ENCODE results near the gene SLF1. TPM values are rescaled to one million over a fixed set of nuclear protein-coding genes. Genes with fewer than 3 reads are reported as not detected.

Gene SLF1
- total and polyA plus RNA-seq, 7 donors = 1.2 to 2.6 (median 1.8) TPM

- intact Hi-C loops (cut with DNase I) = loop anchor here in 1 of 2 donors (10.0 kb wide), 1 partner anchor 170 kb away; no protein-coding TSS in a partner anchor
- Histone ChIP-seq H3K4me3 (no peak overlapping the region), H3K27ac (no peak overlapping the region), H3K27me3 (ENCODE audit: insufficient read depth in 3 of 3, low read length in 2 of 3) (no peaks in the 10 kb centered on the region), H3K36me3 (ENCODE audit: insufficient read depth in 1 of 2, low read depth in 1 of 2) (peaks cover 0 to 8% of the 10 kb centered on the region in 2 donors), H3K4me1 (no peaks in the 10 kb centered on the region), H3K9me3 (no peaks in the 10 kb centered on the region)
- no peak for TF ChIP-seq CTCF (IDR thresholded peaks at IDR 0.05)
- DNase-seq = no peak
- WGBS, 3 donors = 94 to 97% (median 96%) methylated on average over 2 of the region's 2 CpGs
- ATAC-seq = no peak
Observed at GRCh38 chr5:94694671-94695070, 76.2 kb downstream of the SLF1 start.

GRCh38 chr5:94698197-94698596, 79.7 kb downstream of the SLF1 start:
- ATAC-seq (no peak), DNase-seq (no peak)
- Histone ChIP-seq H3K36me3 (ENCODE audit: insufficient read depth in 1 of 2, low read depth in 1 of 2) (peaks cover 0 to 4% of the 10 kb centered on the region in 2 donors), H3K4me1 (no peaks in the 10 kb centered on the region), H3K9me3 (no peaks in the 10 kb centered on the region), H3K27ac (no peak overlapping the region), H3K4me3 (no peak overlapping the region), H3K27me3 (ENCODE audit: insufficient read depth in 3 of 3, low read length in 2 of 3) (no peaks in the 10 kb centered on the region)
- intact Hi-C loops (cut with DNase I) = loop anchor here in 1 of 2 donors (10.0 kb wide), 1 partner anchor 173 kb away; no protein-coding TSS in a partner anchor
- 87 to 92% (median 88%) methylated on average over 5 of the region's 5 CpGs for WGBS, 3 donors
- TF ChIP-seq CTCF (IDR thresholded peaks at IDR 0.05) = no peak

GRCh38 chr5:94699562-94699961, 81.1 kb downstream of the SLF1 start:
- ATAC-seq (no peak), DNase-seq (no peak)
- Histone ChIP-seq H3K27me3 (ENCODE audit: insufficient read depth in 3 of 3, low read length in 2 of 3) (no peaks in the 10 kb centered on the region), H3K36me3 (ENCODE audit: insufficient read depth in 1 of 2, low read depth in 1 of 2) (peaks cover 0 to 4% of the 10 kb centered on the region in 2 donors), H3K4me1 (no peaks in the 10 kb centered on the region), H3K9me3 (no peaks in the 10 kb centered on the region), H3K27ac (no peak overlapping the region), H3K4me3 (no peak overlapping the region)
- intact Hi-C loops (cut with DNase I) = loop anchor here in 1 of 2 donors (10.0 kb wide), 1 partner anchor 175 kb away; no protein-coding TSS in a partner anchor
- WGBS, 3 donors = 87 to 91% (median 88%) methylated on average over 2 of the region's 2 CpGs
- TF ChIP-seq CTCF (IDR thresholded peaks at IDR 0.05) = no peak

GRCh38 chr5:94700592-94700991, 82.1 kb downstream of the SLF1 start:
- no peaks in the 10 kb centered on the region for H3K4me1 ChIP-seq
- intact Hi-C loops (cut with DNase I) = no loop called here
- no peaks in the 10 kb centered on the region for H3K36me3 ChIP-seq (ENCODE audit: insufficient read depth in 1 of 2, low read depth in 1 of 2)
- H3K27me3 ChIP-seq (ENCODE audit: insufficient read depth in 3 of 3, low read length in 2 of 3) = no peaks in the 10 kb centered on the region
- WGBS, 3 donors = 85 to 94% (median 90%) methylated on average over 1 of the region's 1 CpG
- no peak overlapping the region for H3K27ac ChIP-seq
- no peak for TF ChIP-seq CTCF (IDR thresholded peaks at IDR 0.05)
- H3K4me3 ChIP-seq = no peak overlapping the region
- ATAC-seq (no peak), DNase-seq (no peak)
- no peaks in the 10 kb centered on the region for H3K9me3 ChIP-seq

- Histone ChIP-seq H3K36me3 (ENCODE audit: insufficient read depth in 1 of 2, low read depth in 1 of 2) (no peaks in the 10 kb centered on the region), H3K4me1 (no peaks in the 10 kb centered on the region), H3K9me3 (no peaks in the 10 kb centered on the region), H3K27ac (no peak overlapping the region), H3K27me3 (ENCODE audit: insufficient read depth in 3 of 3, low read length in 2 of 3) (no peaks in the 10 kb centered on the region), H3K4me3 (no peak overlapping the region)
- ATAC-seq (no peak), DNase-seq (no peak)
- intact Hi-C loops (cut with DNase I) = no loop called here
- no peak for TF ChIP-seq CTCF (IDR thresholded peaks at IDR 0.05)
- 96 to 98% (median 97%) methylated on average over 1 of the region's 1 CpG for WGBS, 3 donors
Observed at GRCh38 chr5:94702729-94703128, 84.3 kb downstream of the SLF1 start.
